ENCODE data around the gene LRP1.

DNA sequence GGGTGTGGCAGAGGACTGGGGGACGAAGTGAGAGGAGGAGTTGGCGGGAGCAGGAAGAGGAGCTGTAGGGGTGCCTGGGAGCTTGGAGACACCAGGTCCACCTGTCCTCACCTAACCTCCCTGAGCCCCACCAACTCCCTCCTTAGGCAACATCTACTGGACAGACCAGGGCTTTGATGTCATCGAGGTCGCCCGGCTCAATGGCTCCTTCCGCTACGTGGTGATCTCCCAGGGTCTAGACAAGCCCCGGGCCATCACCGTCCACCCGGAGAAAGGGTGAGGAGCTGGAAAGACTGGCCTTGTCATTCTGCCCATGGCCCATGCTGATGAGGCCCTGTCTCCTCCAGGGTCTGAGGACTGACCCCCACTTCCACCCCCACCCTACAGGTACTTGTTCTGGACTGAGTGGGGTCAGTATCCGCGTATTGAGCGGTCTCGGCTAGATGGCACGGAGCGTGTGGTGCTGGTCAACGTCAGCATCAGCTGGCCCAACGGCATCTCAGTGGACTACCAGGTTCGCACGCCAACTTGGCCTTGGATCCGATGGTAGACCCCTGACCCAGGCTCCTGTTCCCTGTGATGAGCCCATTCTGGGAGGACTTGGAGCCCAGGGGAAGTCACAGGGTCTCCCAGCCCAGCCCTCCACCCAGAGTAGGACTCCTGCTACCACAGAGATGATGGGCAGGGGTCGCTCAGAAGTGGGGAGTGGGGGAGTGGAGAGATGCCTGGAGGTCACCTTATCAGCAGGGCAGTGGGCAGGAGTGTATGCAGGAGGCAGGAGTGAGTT lies 55.8 kb downstream of the LRP1 start:
- TF ChIP-seq, protein P1, sequence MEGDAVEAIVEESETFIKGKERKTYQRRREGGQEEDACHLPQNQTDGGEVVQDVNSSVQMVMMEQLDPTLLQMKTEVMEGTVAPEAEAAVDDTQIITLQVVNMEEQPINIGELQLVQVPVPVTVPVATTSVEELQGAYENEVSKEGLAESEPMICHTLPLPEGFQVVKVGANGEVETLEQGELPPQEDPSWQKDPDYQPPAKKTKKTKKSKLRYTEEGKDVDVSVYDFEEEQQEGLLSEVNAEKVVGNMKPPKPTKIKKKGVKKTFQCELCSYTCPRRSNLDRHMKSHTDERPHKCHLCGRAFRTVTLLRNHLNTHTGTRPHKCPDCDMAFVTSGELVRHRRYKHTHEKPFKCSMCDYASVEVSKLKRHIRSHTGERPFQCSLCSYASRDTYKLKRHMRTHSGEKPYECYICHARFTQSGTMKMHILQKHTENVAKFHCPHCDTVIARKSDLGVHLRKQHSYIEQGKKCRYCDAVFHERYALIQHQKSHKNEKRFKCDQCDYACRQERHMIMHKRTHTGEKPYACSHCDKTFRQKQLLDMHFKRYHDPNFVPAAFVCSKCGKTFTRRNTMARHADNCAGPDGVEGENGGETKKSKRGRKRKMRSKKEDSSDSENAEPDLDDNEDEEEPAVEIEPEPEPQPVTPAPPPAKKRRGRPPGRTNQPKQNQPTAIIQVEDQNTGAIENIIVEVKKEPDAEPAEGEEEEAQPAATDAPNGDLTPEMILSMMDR (conservative IDR thresholded peaks at IDR 0.05) = no peak
- TF ChIP-seq ZFX (IDR thresholded peaks at IDR 0.05) = no peak
